Measurements from ENCODE around the gene COLQ. TPM values are rescaled to one million over a fixed set of nuclear protein-coding genes. Genes with fewer than 3 reads are reported as not detected.

COLQ gene
- polyA plus RNA-seq, 1 donor (not counting 4 experiments of a cell fraction or from before 2014, with no cell fraction given): 0.35 TPM

DNA sequence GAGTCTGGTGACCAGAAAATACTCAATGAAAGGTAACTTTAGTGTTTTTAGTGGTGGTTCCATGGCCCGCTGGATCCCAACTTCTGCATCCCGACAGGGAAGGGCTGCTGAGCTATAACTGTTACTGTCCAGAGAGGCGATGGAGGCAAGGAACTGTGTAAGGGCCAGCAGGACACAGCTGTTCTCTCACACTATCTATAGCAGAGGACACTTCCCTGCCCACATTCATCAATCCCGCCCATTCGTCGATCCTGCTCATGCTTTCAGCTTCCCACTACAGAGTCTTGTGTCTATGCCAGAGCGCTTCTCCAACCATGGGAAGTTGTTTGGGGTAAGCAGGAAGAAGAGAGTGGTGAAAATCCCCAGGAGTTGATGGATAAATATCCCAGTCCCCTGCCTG lies 8.4 kb downstream of the COLQ start:
- H3K4me3 ChIP-seq (ENCODE audit: control insufficient read depth in 2 of 3, extremely low read depth in 1 of 3, insufficient read depth in 2 of 3, low read depth in 1 of 3, low read length in 3 of 3): no peak overlapping the region

DNA sequence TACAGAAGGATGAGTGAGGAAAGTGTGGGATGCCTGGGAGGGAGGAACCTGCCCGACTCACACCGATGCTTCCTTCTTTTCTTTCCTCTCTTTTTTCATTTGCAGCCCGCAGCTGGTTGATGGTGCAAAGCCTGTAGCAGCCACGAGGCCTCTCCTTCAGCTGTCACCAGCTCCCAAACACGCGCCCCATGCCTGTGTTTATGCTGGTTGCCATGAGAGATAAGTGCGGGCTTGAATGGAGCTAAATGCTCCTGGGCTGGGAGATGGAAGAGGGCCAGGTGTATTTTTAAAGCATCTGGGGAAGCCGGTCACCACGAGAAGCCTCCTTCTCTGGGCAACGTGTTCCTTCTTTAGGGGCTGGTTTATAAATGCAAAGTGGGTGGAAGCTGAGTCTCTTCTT lies 9.3 kb downstream of the COLQ start:
- Histone ChIP-seq H3K27ac (ENCODE audit: control insufficient read depth, insufficient read depth, low read length) (no peak overlapping the region), H3K4me1 (ENCODE audit: control insufficient read depth, extremely low read depth, insufficient read depth, low read length) (no peaks in the 10 kb centered on the region), H2AFZ (ENCODE audit: control insufficient read depth, low read length) (no peak overlapping the region), H3K9me3 (ENCODE audit: control insufficient read depth, low read depth, low read length) (no peaks in the 10 kb centered on the region), H3K9me1 (ENCODE audit: control insufficient read depth, extremely low read depth, insufficient read depth, low read length) (no peaks in the 10 kb centered on the region), H3K79me2 (ENCODE audit: control insufficient read depth, insufficient read depth, low read length) (no peaks in the 10 kb centered on the region), H4K20me1 (ENCODE audit: control insufficient read depth, extremely low read depth, insufficient read depth, low read length) (no peaks in the 10 kb centered on the region), H3K4me2 (ENCODE audit: control insufficient read depth, extremely low read depth, insufficient read depth, low read depth, low read length) (no peak overlapping the region), H3K4me3 (ENCODE audit: control insufficient read depth in 2 of 3, extremely low read depth in 1 of 3, insufficient read depth in 2 of 3, low read depth in 1 of 3, low read length in 3 of 3) (no peak overlapping the region), H3K9ac (ENCODE audit: control insufficient read depth, extremely low read depth, insufficient read depth, low read length) (no peak overlapping the region), H3K27me3 (ENCODE audit: control insufficient read depth, extremely low read depth, insufficient read depth, low read length) (peaks cover 16% of the 10 kb centered on the region), H3K36me3 (ENCODE audit: control insufficient read depth in 2 of 2, extremely low read depth in 1 of 2, insufficient read depth in 2 of 2, low read length in 2 of 2) (no peaks in the 10 kb centered on the region)
- TF ChIP-seq EZH2 (IDR thresholded peaks at IDR 0.05; ENCODE audit: low read length): no peak
- TF ChIP-seq, protein P1, sequence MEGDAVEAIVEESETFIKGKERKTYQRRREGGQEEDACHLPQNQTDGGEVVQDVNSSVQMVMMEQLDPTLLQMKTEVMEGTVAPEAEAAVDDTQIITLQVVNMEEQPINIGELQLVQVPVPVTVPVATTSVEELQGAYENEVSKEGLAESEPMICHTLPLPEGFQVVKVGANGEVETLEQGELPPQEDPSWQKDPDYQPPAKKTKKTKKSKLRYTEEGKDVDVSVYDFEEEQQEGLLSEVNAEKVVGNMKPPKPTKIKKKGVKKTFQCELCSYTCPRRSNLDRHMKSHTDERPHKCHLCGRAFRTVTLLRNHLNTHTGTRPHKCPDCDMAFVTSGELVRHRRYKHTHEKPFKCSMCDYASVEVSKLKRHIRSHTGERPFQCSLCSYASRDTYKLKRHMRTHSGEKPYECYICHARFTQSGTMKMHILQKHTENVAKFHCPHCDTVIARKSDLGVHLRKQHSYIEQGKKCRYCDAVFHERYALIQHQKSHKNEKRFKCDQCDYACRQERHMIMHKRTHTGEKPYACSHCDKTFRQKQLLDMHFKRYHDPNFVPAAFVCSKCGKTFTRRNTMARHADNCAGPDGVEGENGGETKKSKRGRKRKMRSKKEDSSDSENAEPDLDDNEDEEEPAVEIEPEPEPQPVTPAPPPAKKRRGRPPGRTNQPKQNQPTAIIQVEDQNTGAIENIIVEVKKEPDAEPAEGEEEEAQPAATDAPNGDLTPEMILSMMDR (optimal IDR thresholded peaks at IDR 0.05 in 1 of 3, IDR thresholded peaks at IDR 0.05 in 1 of 3, conservative IDR thresholded peaks at IDR 0.05 in 1 of 3; ENCODE audit: extremely low read depth in 1 of 3, insufficient read depth in 2 of 3, low read length in 3 of 3): no peak
- dilution Hi-C loops (cut with MboI; ENCODE audit: extremely low pct_ligation_motif_present, low sequenced_read_pairs): no loop called here
- FAIRE-seq: no peak
- DNase-seq (ENCODE audit: low read depth, low spot score): no peak

More for the DNA sequence above, 8.4 kb downstream of the COLQ start:
- Histone ChIP-seq H3K4me2 (ENCODE audit: control insufficient read depth, extremely low read depth, insufficient read depth, low read depth, low read length) (no peak overlapping the region), H3K27ac (ENCODE audit: control insufficient read depth, insufficient read depth, low read length) (no peak overlapping the region), H3K9ac (ENCODE audit: control insufficient read depth, extremely low read depth, insufficient read depth, low read length) (no peak overlapping the region), H2AFZ (ENCODE audit: control insufficient read depth, low read length) (no peak overlapping the region), H3K27me3 (ENCODE audit: control insufficient read depth, extremely low read depth, insufficient read depth, low read length) (peaks cover 16% of the 10 kb centered on the region), H3K36me3 (ENCODE audit: control insufficient read depth in 2 of 2, extremely low read depth in 1 of 2, insufficient read depth in 2 of 2, low read length in 2 of 2) (no peaks in the 10 kb centered on the region), H4K20me1 (ENCODE audit: control insufficient read depth, extremely low read depth, insufficient read depth, low read length) (no peaks in the 10 kb centered on the region), H3K79me2 (ENCODE audit: control insufficient read depth, insufficient read depth, low read length) (no peaks in the 10 kb centered on the region), H3K4me1 (ENCODE audit: control insufficient read depth, extremely low read depth, insufficient read depth, low read length) (no peaks in the 10 kb centered on the region), H3K9me3 (ENCODE audit: control insufficient read depth, low read depth, low read length) (no peaks in the 10 kb centered on the region), H3K9me1 (ENCODE audit: control insufficient read depth, extremely low read depth, insufficient read depth, low read length) (no peaks in the 10 kb centered on the region)
- DNase-seq (ENCODE audit: low read depth, low spot score) (no peak), FAIRE-seq (no peak)
- TF ChIP-seq, protein P1 (optimal IDR thresholded peaks at IDR 0.05 in 1 of 3, IDR thresholded peaks at IDR 0.05 in 1 of 3, conservative IDR thresholded peaks at IDR 0.05 in 1 of 3; ENCODE audit: extremely low read depth in 1 of 3, insufficient read depth in 2 of 3, low read length in 3 of 3): no peak
- no peak for TF ChIP-seq EZH2 (IDR thresholded peaks at IDR 0.05; ENCODE audit: low read length)
- dilution Hi-C loops (cut with MboI; ENCODE audit: extremely low pct_ligation_motif_present, low sequenced_read_pairs): no loop called here

Data from keratinocyte (primary cell).